Measurements from ENCODE around the gene MYL5.
"Not testable (repeated sequence)": the region's sequence is repeated elsewhere in the genome, so short reads cannot be mapped to it uniquely, and the experiment has no call there.

Gene MYL5

DNA sequence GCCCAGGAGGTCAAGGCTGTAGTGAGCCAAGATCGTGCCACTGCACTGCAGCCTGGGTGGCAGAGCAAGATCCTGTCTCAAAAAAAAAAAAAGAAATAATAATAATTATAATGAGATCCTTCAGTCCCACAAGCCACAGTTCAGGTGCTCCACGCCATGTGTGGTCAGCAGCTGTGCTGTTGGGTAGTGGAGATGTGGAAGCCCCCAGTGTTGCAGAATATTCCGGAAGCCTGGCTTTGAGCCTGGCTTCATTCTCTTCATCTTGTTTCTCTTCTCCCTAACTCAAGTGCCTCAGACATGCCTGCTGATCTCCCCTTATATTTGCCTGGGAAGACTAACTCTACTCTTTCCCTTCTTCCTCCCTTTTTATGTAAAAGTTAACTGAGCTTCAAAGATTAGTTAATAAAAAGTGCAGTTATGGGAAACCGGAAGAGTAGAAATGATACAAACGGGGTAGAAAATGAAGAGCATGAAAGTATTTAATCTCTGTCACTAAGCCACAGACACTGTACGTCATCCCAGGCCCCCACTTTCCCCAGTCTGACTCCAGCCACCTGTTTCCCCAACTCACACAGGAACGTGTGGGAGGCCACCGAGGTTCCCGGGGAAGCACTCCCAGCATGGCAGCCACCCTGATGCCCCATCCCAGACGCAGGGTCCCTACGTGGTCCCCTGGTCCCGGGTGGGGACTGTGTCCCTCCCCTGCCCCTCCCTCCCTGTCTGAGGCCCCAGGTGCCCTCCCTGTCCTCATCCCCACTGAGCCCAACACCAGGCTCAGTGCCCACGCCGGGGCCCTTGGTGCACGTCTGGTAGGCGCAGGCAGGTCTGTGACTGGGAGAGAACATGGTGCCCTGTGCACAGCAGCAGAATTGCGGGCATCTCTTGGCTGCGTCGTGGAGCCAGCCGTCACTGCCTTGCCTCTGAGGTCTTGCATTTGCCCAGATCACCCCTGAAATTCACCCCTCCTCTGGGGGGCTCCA, 55.3 kb downstream of the MYL5 start:
- DNase-seq (ENCODE audit: low read depth): no peak

DNA sequence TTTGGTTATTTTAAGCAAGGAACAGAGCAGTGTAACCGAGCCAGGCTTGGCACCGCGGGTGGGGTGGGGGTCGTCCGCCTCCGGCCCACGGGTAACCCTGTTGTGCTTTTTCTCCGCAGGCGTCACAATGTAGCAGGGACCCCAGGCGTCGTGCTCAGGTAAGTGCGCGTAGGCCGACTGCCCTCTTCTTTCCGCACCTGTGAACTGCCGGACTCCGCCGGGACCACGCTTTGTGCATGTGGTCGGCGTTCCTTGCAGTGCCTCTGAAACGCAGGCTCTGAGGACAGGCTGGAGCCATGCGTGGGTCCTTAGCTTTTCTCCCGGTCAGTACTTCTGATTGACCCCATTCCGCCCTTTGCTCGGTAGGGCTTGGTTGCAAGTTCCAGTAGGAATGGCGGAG, 56.2 kb downstream of the MYL5 start:
- DNase-seq (ENCODE audit: low read depth): no peak

DNA sequence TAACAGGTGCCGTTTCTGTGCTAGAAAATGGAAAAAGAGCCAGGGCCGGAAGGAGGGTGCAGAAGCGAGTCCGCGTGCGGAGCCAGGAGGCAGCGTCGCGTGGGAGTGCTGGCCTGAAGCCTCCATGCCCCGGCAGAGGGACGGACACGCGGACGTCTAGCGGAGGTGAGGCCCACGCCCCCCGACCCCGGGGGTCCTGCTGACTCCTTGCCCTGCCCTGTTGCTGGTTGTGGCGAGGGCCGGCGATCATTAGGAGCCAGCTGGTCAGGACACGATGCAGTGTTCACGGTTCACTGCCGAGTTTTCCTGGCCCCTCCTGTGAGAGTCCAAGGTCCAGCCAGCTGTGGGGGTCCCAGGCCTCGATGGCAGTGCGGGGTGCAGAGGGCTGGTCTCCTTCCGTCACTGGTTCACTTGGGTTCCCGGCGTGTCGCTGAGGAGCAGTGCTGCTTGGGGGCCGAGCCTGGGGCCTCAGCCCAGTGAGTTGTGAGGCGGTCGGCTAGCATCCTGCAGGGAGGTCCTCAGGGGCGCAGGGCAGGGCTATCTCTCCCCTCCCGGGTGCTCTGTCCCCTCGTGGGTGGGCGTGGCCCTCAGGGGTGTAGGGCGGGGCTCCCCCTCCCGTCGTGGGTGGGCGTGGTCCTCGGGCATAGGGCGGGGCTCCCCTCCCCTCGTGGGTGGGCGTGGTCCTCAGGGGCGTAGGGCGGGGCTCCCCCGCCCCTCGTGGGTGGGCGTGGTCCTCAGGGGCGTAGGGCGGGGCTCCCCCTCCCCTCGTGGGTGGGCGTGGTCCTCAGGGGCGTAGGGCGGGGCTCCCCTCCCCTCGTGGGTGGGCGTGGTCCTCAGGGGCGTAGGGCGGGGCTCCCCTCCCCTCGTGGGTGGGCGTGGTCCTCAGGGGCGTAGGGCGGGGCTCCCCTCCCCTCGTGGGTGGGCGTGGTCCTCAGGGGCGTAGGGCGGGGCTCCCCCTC, 56.9 kb downstream of the MYL5 start:
- DNase-seq (ENCODE audit: low read depth): not testable (repeated sequence)
